IMR-90 (cell line): ENCODE results near the gene MYL2.

ENCODE experiments used
- MXI1 ChIP-seq: IDR thresholded peaks from 2 replicates; pipeline ENCODE4 v1.6.1; 2012; ENCODE audit warnings: low read depth, mild to moderate bottlenecking, low read length, moderate library complexity, borderline replicate concordance
- RFX5 ChIP-seq: IDR thresholded peaks from 2 replicates; pipeline ENCODE4 v1.8.0; 2012; ENCODE audit warnings: low read depth, mild to moderate bottlenecking, low read length, moderate library complexity
- TF ChIP-seq, protein P1 (sequence below): conservative IDR thresholded peaks from 2 replicates; pipeline ENCODE4 v1.5.1; 2012; ENCODE audit warnings: mild to moderate bottlenecking, low read depth, low read length, improper control_type of control experiment

GRCh38 chr12:110883251-110883650 lies 37.1 kb downstream of the MYL2 start:
- TF ChIP-seq, protein P1, sequence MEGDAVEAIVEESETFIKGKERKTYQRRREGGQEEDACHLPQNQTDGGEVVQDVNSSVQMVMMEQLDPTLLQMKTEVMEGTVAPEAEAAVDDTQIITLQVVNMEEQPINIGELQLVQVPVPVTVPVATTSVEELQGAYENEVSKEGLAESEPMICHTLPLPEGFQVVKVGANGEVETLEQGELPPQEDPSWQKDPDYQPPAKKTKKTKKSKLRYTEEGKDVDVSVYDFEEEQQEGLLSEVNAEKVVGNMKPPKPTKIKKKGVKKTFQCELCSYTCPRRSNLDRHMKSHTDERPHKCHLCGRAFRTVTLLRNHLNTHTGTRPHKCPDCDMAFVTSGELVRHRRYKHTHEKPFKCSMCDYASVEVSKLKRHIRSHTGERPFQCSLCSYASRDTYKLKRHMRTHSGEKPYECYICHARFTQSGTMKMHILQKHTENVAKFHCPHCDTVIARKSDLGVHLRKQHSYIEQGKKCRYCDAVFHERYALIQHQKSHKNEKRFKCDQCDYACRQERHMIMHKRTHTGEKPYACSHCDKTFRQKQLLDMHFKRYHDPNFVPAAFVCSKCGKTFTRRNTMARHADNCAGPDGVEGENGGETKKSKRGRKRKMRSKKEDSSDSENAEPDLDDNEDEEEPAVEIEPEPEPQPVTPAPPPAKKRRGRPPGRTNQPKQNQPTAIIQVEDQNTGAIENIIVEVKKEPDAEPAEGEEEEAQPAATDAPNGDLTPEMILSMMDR, result no peak
- TF ChIP-seq RFX5 (no peak), MXI1 (no peak)
